ENCODE results near the gene TCF4.

The TCF4 gene

DNA sequence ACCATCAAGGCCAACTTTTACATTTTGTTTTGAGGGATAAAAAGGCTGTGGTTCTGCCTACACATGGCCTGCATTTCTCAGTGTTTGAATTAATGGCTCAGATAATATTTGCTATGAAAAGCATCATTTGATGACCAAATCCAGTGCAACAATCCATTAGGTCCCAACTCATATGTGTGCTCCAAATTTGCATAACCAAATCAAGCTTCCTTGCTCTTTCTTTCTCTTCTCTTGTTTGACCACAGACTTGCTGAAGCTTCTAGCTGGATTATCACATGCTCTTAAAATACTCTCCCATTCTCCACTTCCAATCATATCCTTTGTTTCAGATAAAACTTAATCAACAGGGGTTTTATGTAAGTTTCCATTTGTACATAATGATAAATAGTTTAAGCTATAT lies 147.0 kb downstream of the TCF4 start:
- no peak for DNase-seq (ENCODE audit: low read depth)

DNA sequence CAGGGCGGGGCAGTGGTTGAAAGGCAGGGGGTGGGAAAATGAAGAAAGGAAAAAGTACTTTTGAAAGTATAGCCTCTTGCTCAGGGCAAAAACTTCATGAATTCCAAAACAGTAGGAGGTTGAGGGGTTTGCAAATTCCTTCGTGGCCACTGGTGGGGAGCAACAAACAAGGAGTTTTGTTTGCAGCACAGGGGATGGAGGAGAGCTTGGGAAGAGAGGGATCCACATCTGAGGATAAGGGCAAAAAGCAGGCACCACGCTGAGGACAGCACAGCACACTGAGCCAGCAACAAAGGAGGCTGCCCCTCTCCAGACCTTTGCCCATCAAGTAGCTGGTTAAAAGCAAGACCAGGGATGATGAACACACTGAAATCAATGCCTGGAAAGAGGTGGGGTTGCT lies 148.9 kb downstream of the TCF4 start:
- DNase-seq (ENCODE audit: low read depth), result no peak

DNA sequence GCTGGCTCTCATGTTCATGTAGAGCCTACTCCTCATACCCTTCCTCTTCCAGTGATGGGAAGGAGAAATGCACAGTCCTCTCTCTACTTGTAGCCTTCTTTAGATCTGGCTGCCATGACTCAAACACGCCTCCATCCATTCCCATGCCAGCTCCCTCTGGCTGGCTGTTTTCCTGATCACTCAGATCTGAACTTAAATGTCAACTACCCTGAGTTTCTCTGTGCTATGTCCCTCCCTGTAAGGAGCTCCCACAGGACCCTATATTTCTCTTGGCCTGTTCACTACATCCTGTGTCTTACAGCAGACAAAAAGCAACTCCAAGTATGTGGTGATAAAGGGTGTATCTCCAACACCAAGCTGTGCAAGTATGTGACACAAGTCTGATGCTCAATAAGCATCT lies 152.4 kb downstream of the TCF4 start:
- DNase-seq (ENCODE audit: low read depth), result no peak

DNA sequence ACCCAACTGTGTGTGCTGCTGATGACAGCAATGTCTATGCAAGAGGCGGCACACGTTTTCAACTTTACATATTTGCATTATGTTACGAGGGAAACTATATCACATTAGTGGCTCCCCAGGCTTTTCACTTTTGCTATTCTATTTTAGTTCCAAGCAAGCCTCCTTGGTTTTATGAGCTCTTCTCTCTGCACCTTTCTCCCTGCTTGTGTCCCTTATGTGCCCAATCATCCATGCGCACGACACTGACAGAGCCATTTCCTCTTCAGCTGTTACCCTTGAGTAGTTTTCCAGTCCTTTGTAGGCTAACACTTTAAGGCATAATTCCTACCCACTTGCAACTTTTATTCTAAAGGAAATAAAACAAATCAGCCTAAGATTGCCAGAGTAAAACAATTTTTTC lies 154.3 kb downstream of the TCF4 start:
- DNase-seq (ENCODE audit: low read depth), result no peak

DNA sequence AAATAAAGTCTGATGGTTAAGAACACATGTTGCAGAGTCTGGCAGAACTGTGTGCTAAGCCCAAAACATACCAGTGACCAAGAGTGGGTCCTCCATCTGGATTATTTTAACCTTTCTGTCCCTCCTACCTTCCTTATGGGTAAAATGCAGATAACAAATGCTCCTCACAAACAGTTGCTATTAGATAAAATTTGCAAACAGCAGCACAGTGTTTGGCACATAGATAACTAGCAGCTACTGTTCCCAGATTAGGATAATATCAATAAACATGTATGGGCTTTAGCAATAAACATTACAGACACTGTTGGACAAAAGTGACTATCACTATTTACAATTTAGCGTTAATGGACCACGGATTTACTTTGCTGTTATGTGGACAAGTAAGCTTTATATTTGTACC lies 154.9 kb downstream of the TCF4 start:
- DNase-seq (ENCODE audit: low read depth), result no peak

DNA sequence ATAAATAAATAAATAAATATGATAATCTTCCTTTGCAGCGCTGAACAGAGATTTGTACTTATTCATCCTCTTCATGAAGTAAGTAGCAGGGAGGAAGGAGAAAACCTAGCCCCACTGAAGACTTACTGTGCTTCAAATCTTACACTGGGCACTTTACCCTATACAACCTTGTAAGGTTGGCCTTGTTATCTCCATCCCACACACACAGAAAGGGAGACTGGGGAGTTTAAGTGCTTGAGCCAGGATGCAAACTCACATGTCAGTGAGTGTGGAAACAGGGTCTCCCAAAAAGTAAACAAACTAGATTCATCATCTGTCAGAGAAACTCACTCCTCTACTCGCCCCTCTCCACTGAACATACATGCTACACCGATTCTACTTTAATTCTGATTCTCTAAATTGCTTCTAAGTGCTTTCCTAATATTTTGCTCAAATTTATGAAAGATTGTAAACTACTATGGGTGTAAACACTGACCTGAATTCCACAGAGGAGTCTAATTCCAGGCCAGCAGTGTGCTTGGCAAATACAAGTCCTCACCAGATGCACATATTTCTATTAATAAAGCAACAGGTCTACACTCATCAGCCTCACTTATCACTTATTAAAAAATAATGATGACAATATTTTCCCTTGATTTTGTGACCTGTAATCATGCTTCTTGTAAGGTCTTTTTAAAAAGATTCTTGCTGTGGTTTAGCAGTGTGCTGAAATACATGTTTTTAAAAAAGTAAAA lies 155.5 kb downstream of the TCF4 start:
- DNase-seq (ENCODE audit: low read depth), result no peak

DNA sequence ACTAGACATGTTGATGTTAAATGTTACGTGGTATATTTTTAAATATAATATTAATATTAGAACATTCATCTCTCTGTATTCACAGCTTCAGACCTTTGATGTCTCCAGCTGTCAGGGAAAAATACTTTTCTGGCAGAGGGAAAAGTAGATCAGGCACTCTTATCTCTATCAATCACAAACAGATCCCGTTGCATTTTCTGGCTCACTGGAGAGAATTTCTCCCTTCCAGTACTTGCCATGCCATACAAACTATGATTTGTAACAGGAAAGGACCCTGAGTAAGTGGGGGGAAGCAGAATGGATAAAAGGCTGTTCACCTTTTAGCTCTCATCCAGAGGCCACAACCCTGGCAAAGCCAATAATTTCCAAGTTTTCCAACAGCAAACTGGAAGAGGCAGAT lies 158.0 kb downstream of the TCF4 start:
- DNase-seq (ENCODE audit: low read depth), result no peak

DNA sequence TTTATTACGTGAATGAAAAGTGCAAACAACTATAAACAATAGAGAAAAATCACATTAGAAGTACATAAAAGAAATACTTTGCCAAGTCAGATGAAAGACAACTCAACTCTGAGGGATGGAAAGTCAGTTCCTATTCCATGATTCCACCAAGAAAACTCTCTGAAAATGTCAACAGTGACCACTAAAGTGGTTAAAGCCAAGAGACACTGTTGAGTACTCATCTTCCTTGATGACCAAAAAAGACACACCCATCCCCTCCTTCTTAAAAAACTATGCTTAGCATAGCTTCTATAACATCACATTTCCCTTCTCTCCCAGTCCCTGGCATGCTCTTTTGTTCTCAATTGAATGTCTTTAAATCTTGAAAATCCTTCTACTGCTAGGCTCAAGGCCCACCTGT lies 160.0 kb downstream of the TCF4 start:
- no peak for DNase-seq (ENCODE audit: low read depth)

DNA sequence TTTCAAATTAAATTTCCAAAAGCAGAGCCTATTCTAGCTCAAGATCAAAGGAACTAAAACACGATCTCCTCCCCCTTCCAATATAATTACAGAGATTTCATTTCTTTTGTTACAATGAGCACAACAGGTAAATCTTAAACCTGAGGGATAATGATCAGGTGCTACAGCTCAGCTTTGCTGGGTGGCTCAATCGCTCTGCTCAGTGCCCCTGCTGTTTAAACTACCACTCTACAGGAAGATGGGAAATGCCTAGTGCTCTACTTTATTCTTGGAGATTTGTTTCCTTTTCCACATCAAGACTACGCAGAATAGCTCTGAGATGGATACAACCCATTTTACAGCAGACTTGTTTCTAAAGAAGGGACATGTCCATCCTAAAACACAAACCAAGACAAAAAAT lies 162.3 kb downstream of the TCF4 start:
- no peak for DNase-seq (ENCODE audit: low read depth)

DNA sequence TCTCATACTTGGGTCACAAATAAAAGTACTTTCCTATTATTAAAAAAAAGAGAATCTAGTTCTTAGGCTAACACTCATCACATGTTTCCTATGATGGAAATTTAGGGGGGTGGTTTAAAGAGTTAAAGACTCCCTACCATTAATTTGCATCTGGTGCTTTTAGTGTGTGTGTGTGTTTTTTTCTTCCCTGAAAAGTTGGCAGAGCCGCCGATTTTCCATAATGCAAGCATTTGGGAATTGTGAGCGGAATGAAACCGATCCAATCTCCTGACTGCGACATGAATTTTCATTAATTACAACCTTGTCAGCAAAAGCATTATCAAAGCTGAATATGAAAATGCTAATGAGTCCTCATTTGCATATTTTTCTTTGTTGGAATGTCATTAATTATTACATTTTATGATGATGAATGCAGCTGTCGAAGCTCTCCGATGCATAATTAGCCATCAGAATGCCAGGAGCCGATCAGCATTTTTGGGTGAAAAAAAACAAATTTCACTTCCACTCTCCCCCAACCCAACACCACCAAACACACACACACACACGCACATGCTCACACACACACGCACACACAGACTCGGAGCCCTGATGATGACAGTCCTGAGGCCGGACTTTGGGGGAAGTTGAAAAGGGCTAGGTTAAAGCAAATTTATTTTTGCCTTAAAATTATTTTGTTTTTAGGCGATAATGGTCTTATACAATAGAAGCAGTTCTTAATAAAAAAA lies 165.4 kb downstream of the TCF4 start:
- no peak for DNase-seq (ENCODE audit: low read depth)

DNA sequence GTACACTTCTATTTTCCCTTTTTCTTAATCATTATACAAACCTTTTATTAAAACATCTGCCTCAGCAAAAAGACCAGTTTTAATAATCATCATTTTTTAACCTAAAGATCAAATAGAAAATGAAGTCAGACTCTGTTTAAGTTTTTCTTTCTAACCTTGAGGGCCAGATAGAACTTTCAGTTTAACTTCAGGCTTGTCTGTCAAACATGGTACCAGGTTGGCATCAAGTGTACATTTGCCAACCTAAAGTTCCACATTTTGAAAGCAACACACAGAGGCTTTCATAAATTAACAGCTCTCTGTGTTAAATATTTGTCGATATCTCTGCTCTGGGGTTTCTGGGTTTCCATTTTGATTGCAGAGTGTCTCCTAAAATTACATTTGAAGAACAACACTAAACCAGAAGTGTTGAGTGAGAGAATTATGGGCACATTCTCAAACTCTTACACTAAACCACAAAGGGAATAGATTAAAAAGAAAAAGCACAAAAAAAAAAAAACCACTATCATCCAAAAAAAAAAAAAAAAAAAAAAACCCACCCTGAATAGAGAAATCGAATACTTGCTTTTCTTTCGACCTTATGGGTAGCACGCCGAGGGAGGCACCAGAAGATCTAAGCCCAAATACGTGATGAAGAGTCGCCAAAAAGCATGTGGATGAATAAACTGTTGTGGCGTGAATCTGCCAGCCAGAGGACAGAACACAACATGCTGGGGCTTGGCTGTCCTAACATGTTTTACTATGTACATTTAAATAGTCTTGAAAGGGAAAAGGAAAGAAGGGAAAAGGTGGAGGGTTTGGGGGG lies 166.2 kb downstream of the TCF4 start:
- DNase-seq (ENCODE audit: low read depth), result no peak

DNA sequence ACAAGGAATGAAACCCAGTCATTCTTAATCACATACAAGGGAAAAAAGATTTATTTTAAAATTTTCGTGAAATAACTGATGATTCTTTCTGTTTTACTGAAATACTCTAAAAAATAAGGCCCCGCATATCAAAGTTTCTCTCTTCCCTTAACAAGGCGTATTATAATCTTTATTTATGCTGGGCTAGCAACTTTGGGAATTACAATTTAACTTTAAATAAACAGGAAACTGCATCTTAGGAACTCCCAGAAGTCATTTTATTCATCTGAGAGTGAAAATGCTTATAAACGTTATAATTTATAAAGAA lies 166.7 kb downstream of the TCF4 start:
- no peak for DNase-seq (ENCODE audit: low read depth)

DNA sequence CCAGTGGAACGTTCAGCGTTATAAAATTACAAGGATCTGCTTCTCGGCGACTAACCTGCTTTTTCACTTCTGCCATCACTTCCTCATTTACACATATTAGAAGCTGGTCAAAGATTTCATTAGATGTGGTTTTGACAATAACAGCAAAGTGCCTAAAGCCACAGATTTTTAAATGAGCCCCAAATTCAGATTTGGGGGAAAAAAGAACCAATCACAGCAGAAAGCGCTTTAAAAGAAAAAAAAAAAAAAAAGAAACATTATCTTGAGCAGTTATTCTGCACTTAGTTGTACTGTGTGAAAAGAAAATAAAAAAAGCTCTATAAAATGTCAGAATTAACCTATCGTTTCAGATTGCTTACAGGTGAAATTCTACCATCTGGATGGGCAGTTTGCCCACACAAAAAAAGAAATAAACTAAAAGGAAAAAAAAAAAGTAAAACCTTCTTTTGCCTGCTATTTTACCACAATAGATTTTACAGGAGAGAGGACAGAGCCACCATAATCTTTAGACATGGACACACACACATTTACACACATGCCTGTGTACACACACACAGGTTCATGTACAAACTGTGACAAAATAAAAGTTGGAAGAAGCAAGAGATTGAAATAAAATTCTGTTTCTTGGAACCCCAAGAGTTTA lies 167.2 kb downstream of the TCF4 start:
- DNase-seq (ENCODE audit: low read depth), result no peak

DNA sequence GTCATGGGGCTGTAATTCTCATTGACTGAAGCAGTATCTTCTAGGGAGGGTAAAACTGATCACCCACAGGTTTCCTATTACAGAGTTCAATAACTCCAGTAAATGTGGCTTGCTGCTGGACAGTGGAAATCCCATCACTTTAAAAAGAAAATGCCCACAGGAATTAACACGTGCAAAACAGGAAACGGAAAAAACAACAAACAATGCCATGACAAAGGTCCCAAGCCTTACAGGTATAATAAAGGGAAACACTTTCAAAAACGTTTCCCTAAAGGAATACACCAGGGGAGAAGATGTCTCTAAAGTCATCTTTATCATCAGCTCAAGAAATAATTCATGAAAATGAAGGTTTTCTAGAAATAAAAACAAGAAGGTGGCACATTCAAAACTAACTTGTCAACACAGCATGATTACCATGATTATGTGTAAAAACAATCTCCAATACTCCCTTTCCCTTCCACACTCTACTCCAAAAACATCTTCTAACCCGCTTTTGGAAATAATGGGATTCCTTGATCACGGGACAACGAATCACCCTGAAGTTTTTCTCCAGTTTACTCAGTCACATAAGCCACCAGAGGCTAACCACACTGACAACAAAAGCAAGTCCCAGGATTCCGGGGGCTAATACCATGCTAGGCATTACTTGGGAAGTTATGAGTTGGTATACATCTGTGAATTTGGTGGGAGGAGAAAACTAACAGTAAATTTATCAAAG lies 167.9 kb downstream of the TCF4 start:
- DNase-seq (ENCODE audit: low read depth), result no peak

DNA sequence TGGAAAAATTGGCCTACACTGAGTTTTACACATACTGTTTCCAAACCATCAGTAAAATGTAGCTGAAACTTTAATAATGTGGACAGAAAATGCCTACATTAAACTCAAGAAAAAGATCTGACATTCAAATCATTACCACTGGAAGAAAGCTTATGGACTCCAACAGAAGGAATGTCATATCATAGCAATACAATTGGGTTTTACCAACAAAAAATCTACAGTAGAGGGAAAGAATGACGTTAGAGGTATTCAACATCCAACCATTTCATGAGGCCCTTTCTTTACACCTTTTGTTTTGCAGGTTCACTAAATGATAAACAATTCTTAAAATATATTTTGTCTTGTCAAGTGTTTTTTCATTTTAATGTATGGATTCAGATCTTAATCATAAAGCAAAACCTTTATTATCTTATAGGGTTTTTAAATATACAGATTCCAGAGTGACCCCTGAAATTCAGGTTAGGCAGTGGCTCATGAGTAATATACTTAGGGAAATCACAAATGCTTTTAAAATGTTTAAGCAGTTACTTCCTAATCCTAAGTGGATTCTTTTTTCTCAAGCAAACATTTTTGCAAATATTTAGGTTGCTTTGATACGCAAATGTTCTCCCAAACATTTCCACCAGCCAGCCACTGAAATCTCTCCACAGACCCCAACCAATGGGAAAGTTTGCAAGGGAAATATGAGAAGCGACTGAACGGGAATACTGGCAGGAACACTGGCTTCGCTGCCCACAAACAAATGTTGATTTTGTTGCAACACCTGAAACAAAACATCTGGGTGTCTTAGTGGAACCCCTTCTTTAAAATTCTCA lies 168.7 kb downstream of the TCF4 start:
- no peak for DNase-seq (ENCODE audit: low read depth)

DNA sequence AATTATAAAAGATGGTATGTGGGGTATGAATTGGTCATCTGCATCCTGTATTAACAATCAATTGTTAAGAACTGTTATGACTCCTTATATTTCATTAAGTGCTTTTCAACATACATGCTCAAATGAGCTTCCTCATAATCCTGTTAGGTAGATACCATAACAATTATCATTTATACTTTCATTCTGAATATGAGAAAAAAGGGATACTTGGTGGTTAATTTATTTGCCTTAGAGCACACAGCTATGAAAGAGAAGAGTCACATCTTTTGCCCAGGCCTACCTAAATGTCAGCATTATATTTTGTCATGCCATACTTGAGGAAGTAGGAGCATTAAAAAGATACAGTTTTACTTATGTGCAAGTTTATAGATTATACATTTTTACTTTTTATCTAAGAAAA lies 169.6 kb downstream of the TCF4 start:
- no peak for DNase-seq (ENCODE audit: low read depth)

DNA sequence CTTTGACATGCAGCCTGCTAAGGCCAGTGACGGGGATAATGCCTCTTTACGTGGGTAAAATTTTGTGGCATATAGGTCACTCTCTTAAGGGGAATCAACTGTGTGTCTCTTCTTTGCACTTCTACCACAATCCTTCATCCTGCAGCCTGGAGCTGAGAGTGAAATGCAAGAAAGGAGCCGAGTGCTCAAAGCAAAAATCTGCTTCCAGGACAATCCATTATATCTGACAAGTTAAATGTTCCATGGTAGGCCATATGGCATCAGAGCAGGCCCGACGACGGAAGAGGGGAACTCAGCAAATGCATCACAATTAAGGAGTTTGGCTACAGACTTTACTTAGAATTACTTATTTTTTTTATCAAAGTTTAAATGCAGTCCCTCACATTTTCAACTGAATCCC lies 171.2 kb downstream of the TCF4 start:
- no peak for DNase-seq (ENCODE audit: low read depth)

DNA sequence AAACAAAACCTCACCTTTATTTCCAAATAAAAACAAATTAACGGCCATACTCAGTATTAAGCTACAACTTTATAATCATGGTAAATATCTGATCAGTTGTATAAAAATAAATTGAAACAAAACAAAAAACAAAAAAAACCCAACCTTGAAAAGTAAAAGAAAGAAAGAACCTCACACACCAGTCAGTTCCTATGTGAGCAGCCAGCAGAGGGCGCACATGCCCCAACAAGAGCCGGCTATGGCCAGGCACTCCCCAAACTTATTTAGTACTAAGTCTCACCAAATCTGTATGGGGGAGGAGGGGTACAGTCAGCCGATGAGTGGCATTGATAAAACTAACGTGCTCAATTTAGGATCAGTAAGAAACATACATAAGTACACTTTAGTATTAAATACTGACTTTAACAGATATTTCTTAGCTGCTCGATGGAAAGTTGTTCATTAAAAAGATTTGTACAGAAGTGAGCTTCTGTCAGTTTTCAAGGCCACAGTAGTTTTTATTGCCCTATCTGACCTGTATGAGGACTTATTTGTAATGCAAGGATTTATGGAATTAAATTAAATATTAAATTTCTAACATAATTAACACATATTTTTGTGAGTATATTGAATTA lies 172.6 kb downstream of the TCF4 start:
- peak; percentile 60 for DNase-seq (ENCODE audit: low read depth)

DNA sequence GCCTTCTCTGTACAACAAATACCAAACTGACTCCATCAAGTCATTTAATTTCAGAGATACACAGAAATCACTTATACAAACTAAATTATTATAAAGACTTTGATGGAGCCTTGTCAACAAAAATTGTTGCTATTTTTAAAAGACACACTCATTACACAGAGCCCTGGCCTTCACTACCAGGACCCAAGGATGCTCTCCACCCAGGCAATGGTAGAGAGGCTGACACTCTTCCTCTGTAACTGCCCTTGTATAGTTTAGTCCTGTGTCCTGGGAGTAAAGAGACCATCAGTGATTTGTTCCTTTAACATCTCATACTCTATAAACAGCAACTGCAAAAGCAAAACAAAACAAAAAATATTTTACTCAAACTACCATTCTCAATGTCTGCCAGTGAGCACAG lies 173.5 kb downstream of the TCF4 start:
- no peak for DNase-seq (ENCODE audit: low read depth)

DNA sequence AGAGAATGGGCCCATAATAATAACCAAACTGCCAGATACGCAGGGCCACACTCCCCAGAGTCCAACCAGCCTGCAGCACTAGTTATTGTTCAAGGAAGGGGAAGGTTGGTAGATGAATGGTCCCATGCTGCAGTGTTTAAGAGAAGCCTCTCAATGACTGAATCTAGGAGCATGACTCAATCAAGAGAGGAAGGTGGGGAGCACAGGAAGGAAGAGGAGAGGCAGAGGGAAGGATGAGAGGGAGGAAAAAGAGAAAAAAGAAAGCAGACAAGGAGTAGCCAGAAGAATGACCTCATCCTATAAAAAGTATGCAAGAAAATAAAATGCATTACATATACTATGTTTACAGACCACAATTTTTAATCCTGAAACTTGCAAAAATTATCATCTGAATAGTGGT lies 174.5 kb downstream of the TCF4 start:
- no peak for DNase-seq (ENCODE audit: low read depth)

All from non-pigmented ciliary epithelial cell (primary cell).